ENCODE data around the gene BCAR1. TPM values are rescaled to one million over a fixed set of nuclear protein-coding genes. Genes with fewer than 3 reads are reported as not detected.
"Not testable (repeated sequence)": the region's sequence is repeated elsewhere in the genome, so short reads cannot be mapped to it uniquely, and the experiment has no call there.

The BCAR1 gene
- total and polyA plus RNA-seq, 5 donors from 2014 or later, result 0.27 to 0.44 (median 0.38) TPM; not detected in 2

DNA sequence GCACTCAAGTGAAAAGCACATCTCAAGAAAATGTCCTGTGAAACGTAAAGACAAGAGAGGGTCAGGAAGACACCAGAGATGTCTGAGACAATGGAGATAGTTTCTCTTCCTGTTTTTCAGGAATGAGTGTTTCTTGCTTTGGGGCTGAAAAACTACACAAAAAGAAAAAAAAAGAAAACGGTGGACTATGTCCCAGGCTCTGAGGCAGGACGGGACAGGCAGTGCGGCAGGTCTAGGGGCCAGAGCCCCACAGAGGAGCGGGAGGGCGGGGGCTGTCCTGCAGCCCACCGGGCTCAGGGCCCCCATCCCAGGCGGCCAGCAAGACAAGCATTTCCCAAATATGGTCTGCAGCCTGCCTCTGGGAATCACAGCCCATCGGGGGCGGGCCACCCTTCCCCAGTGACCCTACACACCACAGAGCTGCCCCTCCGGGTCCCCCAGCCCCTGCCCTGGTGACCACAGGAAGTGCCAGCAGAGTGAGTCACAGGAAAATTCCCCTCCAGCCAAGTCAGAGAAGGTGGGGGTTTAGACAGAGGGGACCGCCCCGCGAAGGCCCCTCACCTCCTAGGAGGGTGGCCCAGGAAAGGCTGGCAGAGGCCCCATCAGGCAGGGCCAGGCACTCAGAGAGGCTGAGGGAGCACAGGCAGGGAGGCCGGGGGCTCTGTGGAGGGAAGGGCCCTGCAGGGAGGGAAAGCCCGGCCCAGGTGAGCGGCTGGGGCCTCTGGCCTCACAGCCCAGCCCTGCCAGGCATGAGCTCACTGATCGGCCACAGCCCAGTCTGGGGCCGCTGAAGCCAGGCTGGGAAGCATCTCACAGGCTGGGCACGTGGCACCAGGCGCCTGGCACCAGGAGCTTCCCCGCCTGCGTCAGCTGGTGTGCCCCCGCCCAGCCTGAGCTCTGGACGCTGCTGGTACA lies 6.3 kb downstream of the BCAR1 start:
- Mint-ChIP-seq H3K4me3 (no peak overlapping the region), H3K27me3 (peaks cover 28% of the 10 kb centered on the region), H3K4me1 (peaks cover 0 to 6% (median 2%) of the 10 kb centered on the region in 4 donors), H3K36me3 (no peaks in the 10 kb centered on the region), H3K9me3 (no peaks in the 10 kb centered on the region), H3K27ac (peak overlapping the region in 2 of 3 donors; percentile 11 to 87)
- DNase-seq (no peak), ATAC-seq (ENCODE audit: low read depth in 2 of 2) (no peak)
- H3K4me1 ChIP-seq (ENCODE audit: control insufficient read depth, insufficient read depth, low read length, poor library complexity, severe bottlenecking), result peaks cover under 1% of the 10 kb centered on the region
- no peak overlapping the region for H3K27ac ChIP-seq (ENCODE audit: insufficient read depth, low read length, poor library complexity, severe bottlenecking)
- H3K9me3 ChIP-seq (ENCODE audit: control insufficient read depth in 2 of 2, low read length in 2 of 2), result no peaks in the 10 kb centered on the region
- H3K4me3 ChIP-seq (ENCODE audit: low read depth, low read length), result no peak overlapping the region
- no peaks in the 10 kb centered on the region for H3K36me3 ChIP-seq (ENCODE audit: control insufficient read depth, insufficient read depth, low read length)
- H3K27me3 ChIP-seq (ENCODE audit: control insufficient read depth, insufficient read depth, low read length), result no peaks in the 10 kb centered on the region

DNA sequence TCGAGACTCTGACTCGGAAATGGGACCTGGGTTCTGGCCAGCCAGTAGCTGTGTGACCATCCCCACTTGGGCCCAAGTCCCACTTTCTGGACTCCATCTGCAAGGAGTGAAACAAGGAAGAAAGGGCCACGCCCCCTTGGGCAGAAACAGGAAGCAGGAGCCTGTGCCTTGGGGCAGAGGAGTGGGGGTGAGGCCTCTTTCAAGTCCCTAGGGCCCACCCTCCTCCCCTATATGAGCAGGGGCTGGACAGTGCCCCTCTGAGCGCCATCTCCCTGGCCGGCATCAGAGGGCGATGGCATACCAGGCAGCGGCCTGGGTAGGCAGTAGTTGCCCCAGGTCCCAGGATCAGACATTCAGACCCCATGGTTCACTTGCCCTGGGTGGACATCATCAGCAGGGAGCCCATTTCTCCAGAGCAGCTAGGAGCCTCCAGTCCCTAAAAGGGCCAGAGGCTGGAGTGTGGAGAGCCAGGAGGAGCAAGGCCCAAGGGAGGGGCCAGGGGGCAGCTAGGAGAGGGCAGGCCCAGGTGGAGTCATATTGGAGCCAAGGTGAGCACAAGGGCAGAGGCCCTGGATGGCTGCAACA lies 7.1 kb downstream of the BCAR1 start:
- H3K4me3 ChIP-seq (ENCODE audit: low read depth, low read length), result no peak overlapping the region
- Mint-ChIP-seq H3K36me3 (no peaks in the 10 kb centered on the region), H3K9me3 (no peaks in the 10 kb centered on the region), H3K4me1 (peaks cover 0 to 6% (median under 1%) of the 10 kb centered on the region in 4 donors), H3K27me3 (peaks cover 21% of the 10 kb centered on the region), H3K4me3 (peak overlapping the region in 1 of 4 donors; percentile 21), H3K27ac (peak overlapping the region in 2 of 3 donors; percentile 11 to 87)
- no peaks in the 10 kb centered on the region for H3K36me3 ChIP-seq (ENCODE audit: control insufficient read depth, insufficient read depth, low read length)
- H3K27me3 ChIP-seq (ENCODE audit: control insufficient read depth, insufficient read depth, low read length), result no peaks in the 10 kb centered on the region
- ATAC-seq (ENCODE audit: low read depth in 2 of 2), result no peak
- no peak for DNase-seq
- no peaks in the 10 kb centered on the region for H3K4me1 ChIP-seq (ENCODE audit: control insufficient read depth, insufficient read depth, low read length, poor library complexity, severe bottlenecking)
- H3K9me3 ChIP-seq (ENCODE audit: control insufficient read depth in 2 of 2, low read length in 2 of 2), result no peaks in the 10 kb centered on the region
- no peak overlapping the region for H3K27ac ChIP-seq (ENCODE audit: insufficient read depth, low read length, poor library complexity, severe bottlenecking)

DNA sequence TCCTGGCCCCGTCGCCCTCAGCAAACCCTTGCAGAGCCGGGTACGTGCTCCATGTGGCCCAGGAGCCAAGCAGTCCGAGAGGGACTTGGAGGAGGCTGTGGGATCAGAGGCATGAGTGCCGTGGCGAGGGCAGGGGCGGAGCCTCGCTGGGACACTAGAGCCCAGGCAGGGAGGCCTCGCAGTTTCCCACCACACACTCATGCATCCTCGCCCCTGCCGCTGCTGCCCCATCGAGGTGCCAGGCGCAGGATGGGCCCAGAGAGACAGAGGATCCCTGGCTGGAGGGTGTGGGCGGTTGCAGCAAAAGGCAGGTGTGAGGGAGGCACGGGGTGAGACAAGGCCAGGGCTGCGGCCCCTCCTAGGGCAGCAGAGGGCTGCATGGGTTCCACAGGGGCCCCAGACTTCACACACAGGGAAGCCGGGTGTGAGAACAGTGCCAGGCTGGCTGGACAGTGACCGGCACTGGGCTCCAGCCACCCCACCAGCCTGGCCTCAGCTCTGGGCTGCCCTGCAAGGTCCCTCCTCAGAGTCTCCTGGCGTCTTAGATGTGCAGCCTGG lies 7.7 kb downstream of the BCAR1 start:
- Mint-ChIP-seq H3K27me3 (peaks cover 18% of the 10 kb centered on the region), H3K36me3 (no peaks in the 10 kb centered on the region), H3K4me1 (peaks cover 0 to 6% (median under 1%) of the 10 kb centered on the region in 4 donors), H3K9me3 (no peaks in the 10 kb centered on the region), H3K27ac (no peak overlapping the region), H3K4me3 (peak overlapping the region in 1 of 4 donors; percentile 21)
- no peak for ATAC-seq (ENCODE audit: low read depth in 2 of 2)
- H3K27ac ChIP-seq (ENCODE audit: insufficient read depth, low read length, poor library complexity, severe bottlenecking), result no peak overlapping the region
- H3K4me1 ChIP-seq (ENCODE audit: control insufficient read depth, insufficient read depth, low read length, poor library complexity, severe bottlenecking), result no peaks in the 10 kb centered on the region
- no peak for DNase-seq
- no peaks in the 10 kb centered on the region for H3K27me3 ChIP-seq (ENCODE audit: control insufficient read depth, insufficient read depth, low read length)
- H3K9me3 ChIP-seq (ENCODE audit: control insufficient read depth in 2 of 2, low read length in 2 of 2), result no peaks in the 10 kb centered on the region
- no peak overlapping the region for H3K4me3 ChIP-seq (ENCODE audit: low read depth, low read length)
- no peaks in the 10 kb centered on the region for H3K36me3 ChIP-seq (ENCODE audit: control insufficient read depth, insufficient read depth, low read length)

DNA sequence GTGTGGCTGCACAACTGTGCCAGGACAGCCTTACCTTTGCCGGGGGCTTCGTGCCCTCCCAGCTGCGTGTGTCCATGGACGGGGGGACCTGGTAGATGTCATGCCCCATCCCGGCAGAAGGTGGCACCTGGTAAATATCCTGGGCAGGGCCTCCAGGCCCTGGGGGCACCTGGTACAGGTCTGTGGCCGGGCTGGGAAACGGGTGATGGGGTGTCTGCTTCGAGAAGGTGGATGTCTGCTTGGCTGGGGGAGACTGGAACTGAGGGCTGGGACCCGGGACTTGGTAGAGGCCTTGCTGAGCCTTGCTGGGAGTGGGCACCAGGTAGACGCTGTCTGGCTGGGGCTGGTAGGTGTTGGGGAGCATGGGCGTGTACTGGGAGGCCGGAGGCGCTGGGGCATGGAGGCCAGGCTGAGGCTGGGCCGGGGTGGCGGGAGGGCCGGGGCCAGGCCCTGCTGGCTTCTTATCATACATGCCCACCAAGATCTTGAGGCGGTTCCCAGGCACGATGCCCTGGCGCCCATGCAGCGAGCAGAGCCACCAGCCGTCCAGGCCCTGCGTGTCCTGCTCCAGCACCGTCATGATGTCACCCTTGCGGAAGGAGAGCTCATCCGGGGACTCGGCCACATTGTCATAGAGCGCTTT lies 8.9 kb downstream of the BCAR1 start:
- not testable (repeated sequence) for H3K27ac ChIP-seq (ENCODE audit: insufficient read depth, low read length, poor library complexity, severe bottlenecking); ATAC-seq (ENCODE audit: low read depth in 2 of 2); H3K27me3 Mint-ChIP-seq; DNase-seq; H3K4me3 Mint-ChIP-seq; H3K4me1 ChIP-seq (ENCODE audit: control insufficient read depth, insufficient read depth, low read length, poor library complexity, severe bottlenecking); H3K27ac Mint-ChIP-seq; H3K27me3 ChIP-seq (ENCODE audit: control insufficient read depth, insufficient read depth, low read length); H3K36me3 ChIP-seq (ENCODE audit: control insufficient read depth, insufficient read depth, low read length); H3K9me3 ChIP-seq (ENCODE audit: control insufficient read depth in 2 of 2, low read length in 2 of 2); H3K4me1 Mint-ChIP-seq; H3K36me3 Mint-ChIP-seq; H3K9me3 Mint-ChIP-seq; H3K4me3 ChIP-seq (ENCODE audit: low read depth, low read length)

DNA sequence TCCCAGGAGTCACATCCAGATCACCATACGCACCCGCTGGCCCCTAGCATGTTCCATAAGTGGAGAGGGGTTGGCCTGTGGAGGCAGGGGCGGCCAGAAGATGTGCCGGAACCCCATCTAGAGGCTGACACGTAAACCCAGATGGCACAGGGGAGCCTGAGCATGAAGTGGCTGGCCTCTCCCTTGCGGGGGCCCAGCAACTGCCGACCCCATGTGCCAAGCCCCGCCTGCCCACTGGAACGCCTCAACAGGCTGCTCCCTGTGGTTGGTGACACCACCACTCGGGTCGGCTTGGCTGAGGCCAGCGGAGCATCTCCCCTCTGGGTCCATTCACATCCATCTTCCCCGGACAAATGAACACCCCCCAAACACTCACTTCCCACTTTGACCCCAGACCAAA lies 9.5 kb downstream of the BCAR1 start:
- Histone ChIP-seq H3K27me3 (ENCODE audit: control insufficient read depth, insufficient read depth, low read length) (no peaks in the 10 kb centered on the region), H3K9me3 (ENCODE audit: control insufficient read depth in 2 of 2, low read length in 2 of 2) (no peaks in the 10 kb centered on the region), H3K36me3 (ENCODE audit: control insufficient read depth, insufficient read depth, low read length) (no peaks in the 10 kb centered on the region), H3K4me3 (ENCODE audit: low read depth, low read length) (no peak overlapping the region), H3K27ac (ENCODE audit: insufficient read depth, low read length, poor library complexity, severe bottlenecking) (no peak overlapping the region), H3K4me1 (ENCODE audit: control insufficient read depth, insufficient read depth, low read length, poor library complexity, severe bottlenecking) (no peaks in the 10 kb centered on the region)
- DNase-seq (no peak), ATAC-seq (ENCODE audit: low read depth in 2 of 2) (no peak)
- H3K27me3 Mint-ChIP-seq, result peaks cover 6% of the 10 kb centered on the region
- H3K9me3 Mint-ChIP-seq, result no peaks in the 10 kb centered on the region
- no peak overlapping the region for H3K27ac Mint-ChIP-seq
- H3K36me3 Mint-ChIP-seq, result no peaks in the 10 kb centered on the region
- H3K4me3 Mint-ChIP-seq, result no peak overlapping the region
- H3K4me1 Mint-ChIP-seq, result peaks cover 0 to 6% (median under 1%) of the 10 kb centered on the region in 4 donors

DNA sequence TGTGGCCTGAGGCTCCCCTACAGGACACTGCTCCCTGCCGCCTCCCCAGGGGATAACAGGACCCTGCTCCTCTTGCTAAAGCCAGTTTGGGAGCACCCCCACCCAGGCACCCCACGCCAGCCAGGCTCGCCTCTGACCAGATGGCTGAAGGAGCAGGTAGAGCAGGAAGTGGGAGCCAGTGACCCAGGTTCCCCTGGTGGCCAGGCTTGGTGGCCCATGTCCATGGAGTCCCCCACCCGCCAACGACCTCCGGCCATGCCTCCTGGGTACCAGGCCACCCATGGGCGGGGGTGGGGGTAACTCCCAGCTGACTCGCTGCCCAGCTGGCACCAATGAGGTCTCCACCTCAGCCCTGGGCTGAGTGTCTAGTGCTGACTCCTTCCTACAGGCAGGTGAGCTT lies 10.0 kb downstream of the BCAR1 start:
- H3K36me3 ChIP-seq (ENCODE audit: control insufficient read depth, insufficient read depth, low read length), result no peaks in the 10 kb centered on the region
- DNase-seq (no peak), ATAC-seq (ENCODE audit: low read depth in 2 of 2) (no peak)
- H3K9me3 ChIP-seq (ENCODE audit: control insufficient read depth in 2 of 2, low read length in 2 of 2), result no peaks in the 10 kb centered on the region
- Mint-ChIP-seq H3K9me3 (no peaks in the 10 kb centered on the region), H3K27ac (no peak overlapping the region), H3K27me3 (peaks cover 6% of the 10 kb centered on the region), H3K36me3 (no peaks in the 10 kb centered on the region), H3K4me1 (peaks cover 0 to 6% (median under 1%) of the 10 kb centered on the region in 4 donors), H3K4me3 (no peak overlapping the region)
- H3K4me1 ChIP-seq (ENCODE audit: control insufficient read depth, insufficient read depth, low read length, poor library complexity, severe bottlenecking), result no peaks in the 10 kb centered on the region
- H3K27ac ChIP-seq (ENCODE audit: insufficient read depth, low read length, poor library complexity, severe bottlenecking), result no peak overlapping the region
- H3K27me3 ChIP-seq (ENCODE audit: control insufficient read depth, insufficient read depth, low read length), result no peaks in the 10 kb centered on the region
- no peak overlapping the region for H3K4me3 ChIP-seq (ENCODE audit: low read depth, low read length)

DNA sequence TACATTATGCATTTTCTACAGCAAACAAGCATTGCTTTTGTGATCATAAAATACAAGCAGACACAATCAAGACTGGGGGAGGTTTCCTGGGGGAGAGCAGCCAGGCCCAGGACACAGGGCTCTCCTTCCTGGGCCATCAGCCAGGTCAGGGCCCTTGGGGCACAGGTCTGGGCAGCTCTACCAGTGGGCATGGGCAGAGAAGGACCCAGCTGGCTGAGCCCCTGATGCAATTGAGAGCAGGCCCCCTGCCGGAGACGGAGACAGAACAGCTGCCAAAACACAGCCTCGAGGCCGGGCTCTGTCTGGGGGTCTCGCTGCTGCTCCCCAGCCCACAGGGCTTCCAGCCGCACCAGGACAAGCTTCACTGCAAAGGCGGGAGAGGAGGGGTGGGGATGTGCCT lies 10.8 kb downstream of the BCAR1 start:
- H3K36me3 ChIP-seq (ENCODE audit: control insufficient read depth, insufficient read depth, low read length); ATAC-seq (ENCODE audit: low read depth in 2 of 2); DNase-seq; H3K36me3 Mint-ChIP-seq; H3K4me3 Mint-ChIP-seq; H3K27me3 Mint-ChIP-seq; H3K27ac ChIP-seq (ENCODE audit: insufficient read depth, low read length, poor library complexity, severe bottlenecking); H3K4me3 ChIP-seq (ENCODE audit: low read depth, low read length); H3K4me1 Mint-ChIP-seq; H3K4me1 ChIP-seq (ENCODE audit: control insufficient read depth, insufficient read depth, low read length, poor library complexity, severe bottlenecking); H3K9me3 Mint-ChIP-seq; H3K9me3 ChIP-seq (ENCODE audit: control insufficient read depth in 2 of 2, low read length in 2 of 2); H3K27me3 ChIP-seq (ENCODE audit: control insufficient read depth, insufficient read depth, low read length): not testable (repeated sequence)
- H3K27ac Mint-ChIP-seq, result peak overlapping the region in 1 of 3 donors; percentile 49
